NB4 (cell line): ENCODE measurements around the gene GOLGA8J.
"Not testable (repeated sequence)": the region's sequence is repeated elsewhere in the genome, so short reads cannot be mapped to it uniquely, and the experiment has no call there.

Experiments used
- DNase-seq: peaks from one replicate; pipeline ENCODE4 v3.0.0; 2010; ENCODE audit warnings: low read depth
- H3K4me3 ChIP-seq: one replicate; pipeline ENCODE4 v1.5.1; 2011; ENCODE audit warnings: mild to moderate bottlenecking, low read depth, low read length, moderate library complexity
- MYC ChIP-seq: IDR thresholded peaks from 2 replicates; pipeline ENCODE4 v1.6.1; 2011; ENCODE audit warnings: low read depth, low read length
- POLR2A ChIP-seq: IDR thresholded peaks from 2 replicates; pipeline ENCODE4 v1.6.1; 2011; ENCODE audit warnings: mild to moderate bottlenecking; ENCODE audit not compliant: insufficient read length; ENCODE audit errors: extremely low read depth
- TF ChIP-seq, protein P1 (sequence below): IDR thresholded peaks from 2 replicates; pipeline ENCODE4 v1.6.1; 2011; ENCODE audit warnings: low read depth, low read length
- TF ChIP-seq, protein P2 (sequence below): IDR thresholded peaks from one replicate; pipeline ENCODE4 v1.5.1; 2012; ENCODE audit warnings: low read depth, low read length

Gene GOLGA8J, protein sequence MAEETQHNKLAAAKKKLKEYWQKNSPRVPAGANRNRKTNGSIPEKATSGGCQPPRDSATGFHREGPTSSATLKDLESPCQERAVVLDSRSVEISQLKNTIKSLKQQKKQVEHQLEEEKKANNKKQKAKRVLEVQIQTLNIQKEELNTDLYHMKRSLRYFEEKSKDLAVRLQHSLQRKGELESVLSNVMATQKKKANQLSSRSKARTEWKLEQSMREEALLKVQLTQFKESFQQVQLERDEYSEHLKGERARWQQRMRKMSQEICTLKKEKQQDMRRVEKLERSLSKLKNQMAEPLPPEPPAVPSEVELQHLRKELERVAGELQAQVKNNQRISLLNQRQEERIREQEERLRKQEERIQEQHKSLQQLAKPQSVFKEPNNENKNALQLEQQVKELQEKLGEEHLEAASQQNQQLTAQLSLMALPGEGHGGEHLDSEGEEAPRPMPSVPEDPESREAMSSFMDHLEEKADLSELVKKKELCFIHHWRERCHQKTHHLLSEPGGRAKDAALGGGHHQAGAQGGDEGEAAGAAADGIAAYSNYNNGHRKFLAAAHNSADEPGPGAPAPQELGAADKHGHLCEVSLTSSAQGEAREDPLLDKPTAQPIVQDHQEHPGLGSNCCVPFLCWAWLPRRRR

DNA sequence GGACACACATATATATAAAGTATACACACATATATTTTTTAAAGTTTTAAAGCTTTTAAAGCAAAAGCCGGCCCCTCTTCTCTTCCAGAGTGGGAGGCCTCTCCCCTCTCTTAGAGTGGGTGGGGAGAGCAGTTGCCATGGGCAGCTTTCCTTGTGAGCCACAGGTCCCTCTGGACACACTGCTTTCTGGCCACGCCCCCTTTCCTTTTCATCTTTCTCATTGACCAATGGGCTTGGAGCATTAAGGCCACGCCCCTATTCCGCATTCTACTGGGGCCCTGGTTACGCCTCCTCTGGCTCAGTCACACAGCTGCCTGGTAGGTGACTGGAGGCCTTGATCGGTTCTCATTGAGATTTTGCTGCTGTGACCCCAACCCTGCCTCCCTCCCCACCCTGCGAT, at the start of gene GOLGA8J:
Gene GOLGA8J (plus strand): TSS at position 301 of the 400 bp plus-strand sequence. CDS start 98 bp downstream, at position 399.
- not testable (repeated sequence) for H3K4me3 ChIP-seq, DNase-seq

DNA sequence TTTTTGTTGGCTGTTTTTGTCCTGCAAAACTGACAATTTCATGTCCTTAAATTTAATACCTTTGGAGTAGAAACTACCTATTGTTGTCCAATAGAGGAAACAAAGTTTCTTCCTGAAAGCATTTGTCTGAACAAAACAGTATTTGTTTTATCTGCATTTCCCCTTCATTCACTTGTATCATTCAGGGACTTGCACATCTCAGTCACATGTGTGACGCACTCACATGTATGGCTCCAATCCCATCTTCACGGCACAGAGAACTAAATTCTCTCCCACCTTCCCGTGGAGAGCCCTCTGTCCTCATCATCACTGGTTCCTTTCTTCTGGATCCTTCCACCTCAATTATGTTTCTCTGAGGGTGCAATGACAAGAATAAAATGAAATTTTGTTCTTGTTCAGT, 49.5 kb upstream of the GOLGA8J start:
- H3K4me3 ChIP-seq = no peak overlapping the region
- no peak for TF ChIP-seq POLR2A
- no peak for TF ChIP-seq MYC
- TF ChIP-seq, protein P1, sequence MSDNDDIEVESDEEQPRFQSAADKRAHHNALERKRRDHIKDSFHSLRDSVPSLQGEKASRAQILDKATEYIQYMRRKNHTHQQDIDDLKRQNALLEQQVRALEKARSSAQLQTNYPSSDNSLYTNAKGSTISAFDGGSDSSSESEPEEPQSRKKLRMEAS = no peak
- TF ChIP-seq, protein P2, sequence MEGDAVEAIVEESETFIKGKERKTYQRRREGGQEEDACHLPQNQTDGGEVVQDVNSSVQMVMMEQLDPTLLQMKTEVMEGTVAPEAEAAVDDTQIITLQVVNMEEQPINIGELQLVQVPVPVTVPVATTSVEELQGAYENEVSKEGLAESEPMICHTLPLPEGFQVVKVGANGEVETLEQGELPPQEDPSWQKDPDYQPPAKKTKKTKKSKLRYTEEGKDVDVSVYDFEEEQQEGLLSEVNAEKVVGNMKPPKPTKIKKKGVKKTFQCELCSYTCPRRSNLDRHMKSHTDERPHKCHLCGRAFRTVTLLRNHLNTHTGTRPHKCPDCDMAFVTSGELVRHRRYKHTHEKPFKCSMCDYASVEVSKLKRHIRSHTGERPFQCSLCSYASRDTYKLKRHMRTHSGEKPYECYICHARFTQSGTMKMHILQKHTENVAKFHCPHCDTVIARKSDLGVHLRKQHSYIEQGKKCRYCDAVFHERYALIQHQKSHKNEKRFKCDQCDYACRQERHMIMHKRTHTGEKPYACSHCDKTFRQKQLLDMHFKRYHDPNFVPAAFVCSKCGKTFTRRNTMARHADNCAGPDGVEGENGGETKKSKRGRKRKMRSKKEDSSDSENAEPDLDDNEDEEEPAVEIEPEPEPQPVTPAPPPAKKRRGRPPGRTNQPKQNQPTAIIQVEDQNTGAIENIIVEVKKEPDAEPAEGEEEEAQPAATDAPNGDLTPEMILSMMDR = no peak
- DNase-seq = no peak

DNA sequence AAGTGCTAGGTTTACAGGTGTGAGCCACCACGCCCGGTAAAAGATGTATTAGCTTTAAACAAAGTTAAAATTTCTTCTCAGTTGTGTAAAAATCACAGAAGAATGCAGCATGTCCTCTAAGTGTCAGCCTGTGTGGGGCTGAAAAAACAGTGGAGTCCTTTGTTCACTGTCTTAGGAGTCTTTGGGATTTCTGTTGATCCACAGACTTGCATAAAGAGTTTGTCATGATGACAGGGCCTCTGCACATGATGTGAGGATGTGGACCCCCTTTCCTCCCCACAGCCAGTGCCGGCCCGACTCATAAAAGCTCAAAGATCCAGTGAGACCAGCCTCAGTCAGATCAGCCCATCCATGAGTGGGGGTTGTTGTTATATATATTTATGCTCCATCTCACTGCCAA, 49.0 kb upstream of the GOLGA8J start:
- no peak for TF ChIP-seq POLR2A
- TF ChIP-seq, protein P1 = no peak
- TF ChIP-seq, protein P2 = no peak
- no peak for TF ChIP-seq MYC

DNA sequence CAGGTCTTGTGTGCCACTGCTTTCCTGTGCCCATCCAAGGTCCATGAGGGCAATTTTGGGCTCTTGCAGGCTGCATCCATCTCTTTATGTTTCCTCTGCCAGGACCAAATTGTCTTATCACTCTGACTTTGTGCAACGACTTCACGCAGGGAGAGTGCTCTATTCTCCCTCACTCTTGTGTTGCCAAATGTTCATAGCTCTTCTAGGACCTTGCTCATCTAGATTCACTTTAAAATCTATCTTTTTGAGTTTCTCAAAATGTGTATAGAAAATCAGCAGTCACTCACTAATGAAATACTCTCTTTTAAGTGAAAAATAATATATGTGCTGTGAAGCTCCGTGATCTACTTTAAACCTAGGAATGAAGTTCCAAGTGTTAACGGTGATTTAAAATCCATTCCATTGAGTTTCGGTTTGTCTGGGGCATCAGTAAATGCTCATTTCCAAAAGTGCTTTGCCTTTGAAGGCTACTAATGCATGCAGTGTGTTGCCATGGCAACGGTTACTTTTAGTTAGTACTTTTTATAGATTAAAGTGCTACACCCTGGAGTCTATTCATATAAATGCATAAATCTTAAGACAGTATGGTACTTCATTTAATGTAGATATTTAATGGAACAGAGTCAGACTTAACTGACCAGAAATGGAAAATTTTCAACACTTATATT, 46.6 kb upstream of the GOLGA8J start:
- no peak overlapping the region for H3K4me3 ChIP-seq
- DNase-seq = no peak
- TF ChIP-seq, protein P2 = no peak

More for the DNA sequence above, 49.0 kb upstream of the GOLGA8J start:
- no peak for DNase-seq
- no peak overlapping the region for H3K4me3 ChIP-seq

DNA sequence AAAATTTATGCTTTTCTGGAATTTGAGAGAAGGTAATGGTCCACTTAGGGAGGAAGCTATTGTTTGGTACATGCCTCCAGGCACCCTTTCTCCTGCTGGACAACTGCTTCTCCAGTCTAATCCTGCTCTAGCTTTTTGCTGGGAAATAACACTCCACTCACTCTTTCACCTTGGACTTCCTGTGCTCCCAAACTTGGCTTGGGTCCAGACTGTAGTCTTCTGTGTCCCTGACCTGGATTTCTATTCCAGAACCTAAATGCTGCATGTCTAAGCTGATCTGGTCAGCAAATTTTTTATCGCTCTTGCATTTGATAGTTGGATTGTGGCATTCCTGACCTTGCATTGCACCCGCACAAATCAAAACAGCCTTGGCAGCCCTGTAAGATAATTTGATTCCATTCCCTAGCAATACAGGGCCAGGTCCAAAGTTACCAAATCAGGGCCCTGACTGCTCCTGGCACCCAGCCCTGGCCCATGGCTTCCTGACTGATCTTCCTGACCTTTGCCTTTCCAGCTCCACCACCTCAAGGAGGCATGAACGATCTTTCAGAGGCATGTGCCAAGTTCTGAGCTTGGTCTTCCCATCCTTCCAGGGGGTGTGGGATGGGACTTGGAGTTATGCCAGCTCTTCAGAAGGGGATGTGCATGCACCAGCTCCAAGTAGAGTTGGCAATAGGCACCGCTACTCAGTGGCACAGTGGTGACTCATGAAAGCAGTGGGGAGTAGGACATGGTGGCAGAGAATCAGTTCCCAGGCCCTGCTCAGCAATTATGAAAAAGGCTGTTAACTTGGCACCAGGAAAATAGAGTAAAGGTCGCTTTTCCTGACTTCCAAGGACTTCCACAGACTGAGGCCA, 43.9 kb upstream of the GOLGA8J start:
- TF ChIP-seq, protein P1 = no peak
- TF ChIP-seq POLR2A = no peak
- no peak overlapping the region for H3K4me3 ChIP-seq
- DNase-seq = no peak

DNA sequence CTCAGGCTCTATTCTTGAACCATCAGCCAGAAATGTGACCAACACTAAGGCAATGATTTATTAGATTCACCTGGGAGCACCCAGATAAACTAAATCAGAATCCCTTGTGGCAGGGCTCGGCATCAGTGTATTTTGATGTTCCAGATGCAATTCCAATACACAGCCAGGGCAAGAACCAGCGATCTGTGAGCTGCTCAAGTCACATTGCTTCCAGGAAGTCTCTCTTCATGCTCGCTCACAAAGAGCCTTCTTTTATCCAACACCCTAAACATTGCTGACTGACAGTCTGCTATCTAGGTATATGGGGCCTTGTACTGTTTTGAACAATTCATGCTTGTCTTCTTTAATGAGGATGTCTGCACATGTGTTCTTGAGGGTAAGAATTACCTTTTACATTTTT, 40.9 kb upstream of the GOLGA8J start:
- DNase-seq = no peak
- no peak overlapping the region for H3K4me3 ChIP-seq
- TF ChIP-seq, protein P2 = no peak
- no peak for TF ChIP-seq POLR2A
- TF ChIP-seq MYC = no peak
- TF ChIP-seq, protein P1 = no peak
